Kidney (tissue), 14 donors: ENCODE data around the gene RIMBP2. TPM values are rescaled to one million over a fixed set of nuclear protein-coding genes. Genes with fewer than 3 reads are reported as not detected.
A peak's percentile ranks its signal among the peaks of the same experiment; 100 is the strongest.

Experiments
- DNase-seq, 5 donors: peaks; one replicate each; pipeline ENCODE4 v3.0.0-alpha.2; 2013 to 2020
- FAIRE-seq: peaks from 2 replicates; lab custom pipeline; 2012; peaks lifted over from hg19 to GRCh38; lab: Jason Lieb, UNC
- H3K27ac ChIP-seq, 2 donors: one replicate each; pipeline ENCODE4 v1.7.0; 2013; ENCODE audit warnings: low read depth in 2 of 2, low read length in 2 of 2, inconsistent platforms in 1 of 2
- H3K27me3 ChIP-seq: one replicate; pipeline ENCODE4 v1.7.1; 2013; ENCODE audit warnings: low read length, inconsistent platforms; ENCODE audit not compliant: control insufficient read depth, insufficient read depth
- H3K36me3 ChIP-seq, 3 donors: one replicate each; pipeline versions ENCODE4 v1.7.0 to v1.7.1; 2013; ENCODE audit warnings: low read length in 3 of 3, control low read depth in 1 of 3, inconsistent platforms in 1 of 3; ENCODE audit not compliant: insufficient read depth in 3 of 3, control insufficient read depth in 2 of 3
- H3K4me1 ChIP-seq, 3 donors: one replicate each; pipeline versions ENCODE4 v1.7.0 to v1.7.1; 2013; ENCODE audit warnings: low read length in 3 of 3, inconsistent platforms in 1 of 3, low read depth in 1 of 3; ENCODE audit not compliant: control insufficient read depth in 2 of 3, insufficient read depth in 2 of 3
- H3K4me3 ChIP-seq, 3 donors: one replicate each; pipeline versions ENCODE4 v1.7.0 to v1.8.1; 2013; ENCODE audit warnings: low read length in 3 of 3, control low read depth in 1 of 3, inconsistent platforms in 1 of 3
- H3K9ac ChIP-seq, 3 donors: one replicate each; pipeline versions ENCODE4 v1.7.0 to v1.7.1; 2013; ENCODE audit warnings: low read length in 3 of 3, control low read depth in 1 of 3, inconsistent platforms in 1 of 3
- H3K9me3 ChIP-seq, 3 donors: one replicate each; pipeline versions ENCODE4 v1.7.0 to v1.7.1; 2013; ENCODE audit warnings: low read length in 3 of 3, control low read depth in 1 of 3, inconsistent platforms in 1 of 3; ENCODE audit not compliant: control insufficient read depth in 2 of 3, insufficient read depth in 1 of 3
- intact Hi-C: fragments of 100-400 bp; cut with DNase I; formaldehyde crosslinking; loops from one replicate; pipeline ENCODE4 v1.11.1; 2022
- polyA plus RNA-seq: library from polyadenylated mRNA; stranded (reverse); fragments of 350-450 nt; fragmentation: Illumina TruSeq; extraction: RNeasy Lipid Tissue Mini Kit (QIAGEN cat#74804); gene quantifications from one replicate; pipeline ENCODE4 v1.2.3, GENCODE V29; 2014; ENCODE audit warnings: low read depth, low replicate concordance; ENCODE audit not compliant: insufficient read depth
- total RNA-seq: library from RNA; stranded (reverse); fragmentation: NEBNext Ultra II Directional; extraction: Animal tissue kit (Norgen Biotek cat#: 25700); gene quantifications from one replicate; pipeline ENCODE4 v1.2.1, GENCODE V29; 2021
- TF ChIP-seq, protein P1 (sequence below): IDR thresholded peaks from 3 replicates; pipeline ENCODE4 v1.5.1; 2012; ENCODE audit warnings: mild to moderate bottlenecking, moderate library complexity, borderline replicate concordance; ENCODE audit not compliant: insufficient read depth; ENCODE audit errors: extremely low read depth
- donor health status: control.
- donor health status: control.
- donor health status: control.
- donor health status: control.
- donor health status: control.
- donor health status: DM: yes; HTN: yes; CAD: no.
- donor health status: Normal renal cell carcinoma (clear cell type).

The RIMBP2 gene
- total and polyA plus RNA-seq, 2 donors from 2014 or later: 2.8 to 51.7 TPM

- no peaks in the 10 kb centered on the region for H3K27me3 ChIP-seq
- no peak overlapping the region for H3K27ac ChIP-seq
- H3K36me3 ChIP-seq: no peaks in the 10 kb centered on the region
- TF ChIP-seq, protein P1, sequence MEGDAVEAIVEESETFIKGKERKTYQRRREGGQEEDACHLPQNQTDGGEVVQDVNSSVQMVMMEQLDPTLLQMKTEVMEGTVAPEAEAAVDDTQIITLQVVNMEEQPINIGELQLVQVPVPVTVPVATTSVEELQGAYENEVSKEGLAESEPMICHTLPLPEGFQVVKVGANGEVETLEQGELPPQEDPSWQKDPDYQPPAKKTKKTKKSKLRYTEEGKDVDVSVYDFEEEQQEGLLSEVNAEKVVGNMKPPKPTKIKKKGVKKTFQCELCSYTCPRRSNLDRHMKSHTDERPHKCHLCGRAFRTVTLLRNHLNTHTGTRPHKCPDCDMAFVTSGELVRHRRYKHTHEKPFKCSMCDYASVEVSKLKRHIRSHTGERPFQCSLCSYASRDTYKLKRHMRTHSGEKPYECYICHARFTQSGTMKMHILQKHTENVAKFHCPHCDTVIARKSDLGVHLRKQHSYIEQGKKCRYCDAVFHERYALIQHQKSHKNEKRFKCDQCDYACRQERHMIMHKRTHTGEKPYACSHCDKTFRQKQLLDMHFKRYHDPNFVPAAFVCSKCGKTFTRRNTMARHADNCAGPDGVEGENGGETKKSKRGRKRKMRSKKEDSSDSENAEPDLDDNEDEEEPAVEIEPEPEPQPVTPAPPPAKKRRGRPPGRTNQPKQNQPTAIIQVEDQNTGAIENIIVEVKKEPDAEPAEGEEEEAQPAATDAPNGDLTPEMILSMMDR: no peak
- H3K9me3 ChIP-seq: no peaks in the 10 kb centered on the region
- no peak overlapping the region for H3K4me3 ChIP-seq
- H3K9ac ChIP-seq: no peak overlapping the region
- DNase-seq (peak in 1 of 5 donors; percentile 46), FAIRE-seq (no peak)
- peaks cover 0 to 3% (median 0%) of the 10 kb centered on the region in 3 donors for H3K4me1 ChIP-seq
- intact Hi-C loops: no loop called here
Observed at GRCh38 chr12:130744274-130744673, 28.2 kb upstream of the RIMBP2 start.

DNA sequence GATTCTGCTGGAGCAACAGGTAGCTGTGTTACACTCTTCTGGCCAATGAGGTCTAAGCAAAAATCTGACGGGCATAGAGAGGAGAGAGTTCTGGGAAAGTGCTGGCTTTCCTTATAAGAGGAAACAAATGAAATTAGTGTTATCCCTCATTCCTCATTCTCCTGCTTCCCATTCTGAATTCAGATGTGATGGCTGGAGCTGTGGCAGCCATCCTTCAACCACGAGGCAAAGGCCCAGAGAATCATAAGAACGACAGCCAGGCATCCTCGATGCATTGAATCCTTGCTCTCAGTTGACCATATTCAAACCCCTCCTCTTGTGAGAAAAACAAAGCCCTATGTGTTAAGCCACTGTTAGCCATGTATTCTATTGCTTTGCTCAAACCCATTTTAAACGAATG, 27.5 kb upstream of the RIMBP2 start:
- FAIRE-seq (no peak), DNase-seq (no peak)
- intact Hi-C loops: no loop called here
- TF ChIP-seq, protein P1: no peak
- Histone ChIP-seq H3K36me3 (no peaks in the 10 kb centered on the region), H3K4me3 (no peak overlapping the region), H3K27me3 (no peaks in the 10 kb centered on the region), H3K27ac (no peak overlapping the region), H3K9ac (no peak overlapping the region), H3K4me1 (peaks cover 0 to 3% (median 0%) of the 10 kb centered on the region in 3 donors), H3K9me3 (peaks cover 0 to 2% (median 0%) of the 10 kb centered on the region in 3 donors)

GRCh38 chr12:130743176-130743575, 27.1 kb upstream of the RIMBP2 start:
- Histone ChIP-seq H3K27ac (no peak overlapping the region), H3K27me3 (no peaks in the 10 kb centered on the region), H3K9ac (no peak overlapping the region), H3K9me3 (peaks cover 0 to 5% (median 0%) of the 10 kb centered on the region in 3 donors), H3K36me3 (no peaks in the 10 kb centered on the region), H3K4me3 (no peak overlapping the region), H3K4me1 (peaks cover 0 to 3% (median 0%) of the 10 kb centered on the region in 3 donors)
- FAIRE-seq (no peak), DNase-seq (no peak)
- intact Hi-C loops: no loop called here
- TF ChIP-seq, protein P1: no peak

GRCh38 chr12:130742716-130743115, 26.6 kb upstream of the RIMBP2 start:
- Histone ChIP-seq H3K9me3 (peaks cover 0 to 5% (median 0%) of the 10 kb centered on the region in 3 donors), H3K27me3 (no peaks in the 10 kb centered on the region), H3K36me3 (no peaks in the 10 kb centered on the region), H3K27ac (no peak overlapping the region), H3K4me1 (no peaks in the 10 kb centered on the region), H3K4me3 (no peak overlapping the region), H3K9ac (no peak overlapping the region)
- no peak for DNase-seq
- no peak for FAIRE-seq
- intact Hi-C loops: no loop called here
- TF ChIP-seq, protein P1: no peak
